Measurements from ENCODE around the gene SH2D7. TPM values are rescaled to one million over a fixed set of nuclear protein-coding genes. Genes with fewer than 3 reads are reported as not detected.

SH2D7 gene
- total and polyA plus RNA-seq, 12 donors, result not detected

DNA sequence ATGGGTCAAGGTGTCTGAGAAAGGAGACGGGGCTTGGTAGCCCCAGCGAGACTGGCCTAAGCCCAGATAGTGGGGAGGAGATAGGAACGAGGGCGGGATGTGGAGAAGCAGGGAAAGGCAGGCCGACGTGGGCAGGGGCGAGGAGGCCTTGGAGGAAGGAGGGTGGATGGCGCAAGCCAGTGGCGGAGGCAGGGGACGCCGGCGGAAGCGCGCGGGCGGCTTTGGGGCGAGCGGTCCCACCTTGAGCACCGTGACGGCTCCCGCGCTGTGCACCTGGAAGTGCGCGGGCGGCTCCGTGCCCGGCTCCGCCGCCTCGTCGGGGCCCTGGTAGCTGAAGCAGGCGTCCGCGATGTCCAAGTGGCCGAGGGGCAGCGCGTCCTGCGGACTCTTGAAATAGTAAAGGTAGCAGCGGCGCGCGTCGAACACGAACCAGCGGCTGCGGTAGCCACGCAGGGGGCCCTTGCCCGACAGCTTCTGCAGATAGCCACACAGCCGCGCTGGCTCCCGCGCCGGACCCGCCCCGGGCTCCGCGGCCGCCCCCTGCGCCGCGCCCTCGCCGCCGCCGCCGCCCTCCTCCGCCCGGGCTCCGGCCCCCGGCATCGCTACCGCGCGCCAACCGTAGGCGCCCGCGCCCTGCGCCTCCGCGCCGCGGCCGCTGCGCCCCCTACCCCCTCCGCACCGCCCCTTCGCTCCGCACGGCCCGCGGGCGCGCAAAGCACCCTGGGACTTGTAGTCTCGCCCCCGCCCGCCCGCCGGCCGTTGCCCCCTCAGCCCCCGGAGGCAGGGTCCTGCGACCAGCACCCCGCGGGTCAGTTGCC, 15.1 kb upstream of the SH2D7 start, which contains the start of gene TBC1D2B:
TSS of gene TBC1D2B (minus strand) at position 659 of the 818 bp plus-strand sequence. CDS start at position 600, 59 bp downstream.
- WGBS, 2 donors, result 1 to 2% methylated on average over 49 to 104 of the region's 104 CpGs
- Histone ChIP-seq H3K4me3 (peak within 1 kb of the TSS; percentile 54 to 97 (median 83)), H3K9me3 (no peaks in the 10 kb centered on the region), H3K27ac (peak within 1 kb of the TSS; percentile 59 to 96 (median 88)), H3K36me3 (no peaks in the 10 kb centered on the region), H3K4me1 (peaks cover 7 to 63% (median 35%) of the 10 kb centered on the region in 9 donors), H3K27me3 (no peaks in the 10 kb centered on the region)
- ATAC-seq (peak; percentile 43 to 79 (median 70)), DNase-seq (peak in 1 of 2 donors; percentile 78)
- intact Hi-C loops (cut with DNase I), result loop anchor here in 5 of 10 donors (2.0 to 10.0 kb wide), 6 partner anchors 28 to 72 kb away; no protein-coding TSS in a partner anchor
- TF ChIP-seq, protein P1, sequence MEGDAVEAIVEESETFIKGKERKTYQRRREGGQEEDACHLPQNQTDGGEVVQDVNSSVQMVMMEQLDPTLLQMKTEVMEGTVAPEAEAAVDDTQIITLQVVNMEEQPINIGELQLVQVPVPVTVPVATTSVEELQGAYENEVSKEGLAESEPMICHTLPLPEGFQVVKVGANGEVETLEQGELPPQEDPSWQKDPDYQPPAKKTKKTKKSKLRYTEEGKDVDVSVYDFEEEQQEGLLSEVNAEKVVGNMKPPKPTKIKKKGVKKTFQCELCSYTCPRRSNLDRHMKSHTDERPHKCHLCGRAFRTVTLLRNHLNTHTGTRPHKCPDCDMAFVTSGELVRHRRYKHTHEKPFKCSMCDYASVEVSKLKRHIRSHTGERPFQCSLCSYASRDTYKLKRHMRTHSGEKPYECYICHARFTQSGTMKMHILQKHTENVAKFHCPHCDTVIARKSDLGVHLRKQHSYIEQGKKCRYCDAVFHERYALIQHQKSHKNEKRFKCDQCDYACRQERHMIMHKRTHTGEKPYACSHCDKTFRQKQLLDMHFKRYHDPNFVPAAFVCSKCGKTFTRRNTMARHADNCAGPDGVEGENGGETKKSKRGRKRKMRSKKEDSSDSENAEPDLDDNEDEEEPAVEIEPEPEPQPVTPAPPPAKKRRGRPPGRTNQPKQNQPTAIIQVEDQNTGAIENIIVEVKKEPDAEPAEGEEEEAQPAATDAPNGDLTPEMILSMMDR (IDR thresholded peaks at IDR 0.05), result no peak

- TF ChIP-seq, protein P1 (IDR thresholded peaks at IDR 0.05), result no peak
- H3K4me3 ChIP-seq, result peak overlapping the region; percentile 26 to 97 (median 83)
- 19 to 30% methylated on average over 7 of the region's 7 CpGs for WGBS, 2 donors
- H3K9me3 ChIP-seq, result no peaks in the 10 kb centered on the region
- H3K36me3 ChIP-seq, result no peaks in the 10 kb centered on the region
- DNase-seq, result no peak
- H3K27me3 ChIP-seq, result no peaks in the 10 kb centered on the region
- H3K4me1 ChIP-seq, result peaks cover 7 to 63% (median 29%) of the 10 kb centered on the region in 9 donors
- intact Hi-C loops (cut with DNase I), result loop anchor here in 5 of 10 donors (2.0 to 10.0 kb wide), 6 partner anchors 29 to 73 kb away; no protein-coding TSS in a partner anchor
- peak in 1 of 8 donors; percentile 5 for ATAC-seq
- H3K27ac ChIP-seq, result peak overlapping the region; percentile 19 to 95 (median 81)
These were observed 14.5 kb upstream of the SH2D7 start for GRCh38 chr15:78077871-78078210.

DNA sequence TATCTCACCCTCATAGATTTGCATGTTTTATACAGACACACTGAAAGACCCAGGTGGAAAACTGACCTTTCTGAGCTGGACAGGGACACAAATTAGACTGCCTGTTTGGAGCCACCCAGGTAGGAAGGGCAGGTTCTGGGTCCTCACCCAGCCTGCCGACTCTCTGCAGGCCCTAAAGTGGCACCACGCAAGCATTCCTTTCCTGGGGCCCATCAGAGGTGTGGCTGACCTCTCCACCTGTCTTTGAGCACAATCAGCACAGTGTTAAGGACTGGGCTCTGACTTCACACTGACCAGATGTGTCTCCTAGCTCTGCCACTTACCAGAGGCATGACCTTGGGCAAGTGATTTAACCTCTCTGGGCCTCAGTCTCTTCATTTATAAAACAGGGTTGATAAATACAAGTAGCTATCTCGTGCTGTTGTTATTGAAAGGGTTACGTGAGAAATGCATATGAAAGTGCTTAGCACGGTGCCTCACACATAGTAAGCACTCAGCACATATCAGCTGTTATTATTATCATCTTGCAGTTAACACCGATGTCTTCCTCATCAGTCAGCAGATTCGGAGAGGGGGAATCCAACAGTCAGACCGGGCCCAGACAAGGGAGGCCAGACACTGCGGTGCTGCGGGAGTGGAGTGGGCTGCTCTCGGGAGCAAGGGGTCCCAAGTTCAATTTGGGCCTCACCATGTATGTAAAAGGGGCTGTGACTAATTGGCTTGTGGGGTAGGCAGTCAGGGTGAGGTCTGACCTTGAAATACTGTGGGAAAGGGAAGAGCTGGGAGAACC, 12.9 kb upstream of the SH2D7 start:
- TF ChIP-seq, protein P1 (IDR thresholded peaks at IDR 0.05), result no peak
- no peaks in the 10 kb centered on the region for H3K9me3 ChIP-seq
- 90 to 94% methylated on average over 11 of the region's 11 CpGs for WGBS, 2 donors
- no peaks in the 10 kb centered on the region for H3K36me3 ChIP-seq
- no peak for ATAC-seq
- no peak overlapping the region for H3K27ac ChIP-seq
- H3K4me1 ChIP-seq, result peaks cover 7 to 61% (median 22%) of the 10 kb centered on the region in 9 donors
- no peak overlapping the region for H3K4me3 ChIP-seq
- intact Hi-C loops (cut with DNase I), result loop anchor here in 5 of 10 donors (5.0 to 10.0 kb wide), 5 partner anchors 42 to 75 kb away; no protein-coding TSS in a partner anchor
- H3K27me3 ChIP-seq, result no peaks in the 10 kb centered on the region
- no peak for DNase-seq

DNA sequence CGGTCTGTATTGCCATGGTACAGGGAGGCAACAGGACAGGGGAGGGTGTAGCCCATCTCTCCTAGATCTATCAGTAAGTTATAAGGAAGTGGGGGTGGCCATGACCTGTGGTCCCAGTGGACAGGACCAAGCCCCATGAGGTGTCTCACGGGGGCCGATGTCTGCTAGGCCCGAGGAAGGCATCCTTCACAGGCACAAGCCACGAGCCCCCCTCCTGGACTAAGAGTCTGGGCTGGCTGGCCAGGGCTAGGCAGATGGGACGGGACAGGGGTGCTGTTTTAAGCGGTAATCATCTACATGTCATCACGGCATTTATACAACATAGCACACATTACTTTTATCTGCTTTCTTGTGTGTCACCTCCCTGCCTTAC, 12.3 kb upstream of the SH2D7 start:
- H3K4me1 ChIP-seq, result peaks cover 7 to 61% (median 22%) of the 10 kb centered on the region in 9 donors
- TF ChIP-seq, protein P1 (IDR thresholded peaks at IDR 0.05), result no peak
- no peak overlapping the region for H3K4me3 ChIP-seq
- intact Hi-C loops (cut with DNase I), result no loop called here
- H3K9me3 ChIP-seq, result no peaks in the 10 kb centered on the region
- H3K36me3 ChIP-seq, result no peaks in the 10 kb centered on the region
- DNase-seq (no peak), ATAC-seq (no peak)
- 92 to 94% methylated on average over 8 of the region's 8 CpGs for WGBS, 2 donors
- H3K27ac ChIP-seq, result no peak overlapping the region
- H3K27me3 ChIP-seq, result no peaks in the 10 kb centered on the region

Data from heart right ventricle (tissue), 16 donors.